HUES6 (cell line): ENCODE data around the gene DONSON.
A peak's percentile ranks its signal among the peaks of the same experiment; 100 is the strongest.

Experiments
- H3K27ac ChIP-seq: 2 replicates; pipeline ENCODE4 v1.7.0; 2013; ENCODE audit warnings: low read depth, mild to moderate bottlenecking, low read length, inconsistent platforms
- H3K27me3 ChIP-seq: 2 replicates; pipeline ENCODE4 v1.6.1; 2013; ENCODE audit warnings: low read length; ENCODE audit not compliant: control insufficient read depth, insufficient read depth
- H3K36me3 ChIP-seq: 2 replicates; pipeline ENCODE4 v1.6.1; 2013; ENCODE audit warnings: low read length; ENCODE audit not compliant: control insufficient read depth, insufficient read depth
- H3K4me1 ChIP-seq: 2 replicates; pipeline ENCODE4 v1.6.1; 2013; ENCODE audit warnings: low read length; ENCODE audit not compliant: control insufficient read depth, insufficient read depth
- H3K4me3 ChIP-seq: 2 replicates; pipeline ENCODE4 v1.5.1; 2013; ENCODE audit warnings: low read depth, low read length
- H3K9ac ChIP-seq: one replicate; pipeline ENCODE4 v1.6.1; 2013; ENCODE audit warnings: mild to moderate bottlenecking, low read length
- H3K9me3 ChIP-seq: 2 replicates; pipeline ENCODE4 v1.6.1; 2013; ENCODE audit warnings: low read depth, low read length; ENCODE audit not compliant: control insufficient read depth, insufficient read depth

DONSON gene

DNA sequence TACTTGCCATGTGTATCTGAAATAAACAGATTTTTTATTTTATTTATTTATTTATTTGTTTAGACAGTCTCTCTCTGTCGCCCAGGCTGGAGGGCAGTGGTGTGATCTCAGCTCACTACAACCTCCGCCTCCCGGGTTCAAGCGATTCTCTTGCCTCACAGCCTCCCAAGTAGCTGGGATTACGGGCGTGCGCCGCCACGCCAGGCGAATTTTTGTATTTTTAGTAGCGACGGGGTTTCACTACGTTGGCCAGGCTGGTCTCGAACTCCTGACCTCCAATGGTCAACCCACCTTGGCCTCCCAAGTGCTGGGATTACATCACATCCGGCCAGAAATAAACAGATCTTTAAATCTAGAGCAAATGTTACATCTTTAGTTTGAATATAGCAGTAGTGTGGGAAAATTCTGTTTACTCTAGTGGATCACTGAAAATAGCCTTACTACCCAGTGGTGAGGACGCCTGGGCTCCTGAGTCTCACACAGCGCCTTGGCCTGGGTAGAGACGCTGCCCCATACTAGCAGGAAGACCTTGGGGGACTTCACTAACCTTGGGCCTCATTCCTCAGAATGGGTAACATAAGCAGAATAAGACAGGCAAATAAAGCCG, 47.3 kb downstream of the DONSON start:
- H3K27me3 ChIP-seq = no peaks in the 10 kb centered on the region
- peak overlapping the region; percentile 97 for H3K9ac ChIP-seq
- H3K4me3 ChIP-seq = peak overlapping the region; percentile 78
- H3K4me1 ChIP-seq = no peaks in the 10 kb centered on the region; the same call in 1 of the 2 replicates
- no peaks in the 10 kb centered on the region for H3K9me3 ChIP-seq
- H3K36me3 ChIP-seq = peaks cover 41% of the 10 kb centered on the region
- H3K27ac ChIP-seq = peak overlapping the region; percentile 89

DNA sequence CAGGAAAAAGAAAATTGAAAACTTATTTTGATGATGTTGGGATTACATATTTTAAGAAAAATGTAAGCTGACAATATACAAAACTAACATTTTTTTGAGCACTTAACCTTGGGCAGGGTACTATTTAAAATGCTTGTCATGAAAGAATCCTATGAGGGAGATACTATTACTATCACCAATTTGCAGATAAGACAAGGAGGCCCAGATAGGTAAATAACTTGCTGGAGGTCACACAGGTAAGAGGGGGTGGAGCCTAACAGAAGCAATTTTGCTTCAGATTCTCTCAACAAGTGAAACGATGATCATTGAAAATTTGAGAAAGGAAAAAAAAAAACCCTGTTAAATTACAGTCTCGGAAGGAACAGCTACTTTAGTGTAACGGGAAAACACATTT, 47.8 kb downstream of the DONSON start:
- no peaks in the 10 kb centered on the region for H3K27me3 ChIP-seq
- H3K4me3 ChIP-seq = peak overlapping the region; percentile 78
- no peak overlapping the region for H3K27ac ChIP-seq
- no peaks in the 10 kb centered on the region; the same call in 1 of the 2 replicates for H3K4me1 ChIP-seq
- no peak overlapping the region for H3K9ac ChIP-seq
- no peaks in the 10 kb centered on the region for H3K9me3 ChIP-seq
- H3K36me3 ChIP-seq = peaks cover 44% of the 10 kb centered on the region

DNA sequence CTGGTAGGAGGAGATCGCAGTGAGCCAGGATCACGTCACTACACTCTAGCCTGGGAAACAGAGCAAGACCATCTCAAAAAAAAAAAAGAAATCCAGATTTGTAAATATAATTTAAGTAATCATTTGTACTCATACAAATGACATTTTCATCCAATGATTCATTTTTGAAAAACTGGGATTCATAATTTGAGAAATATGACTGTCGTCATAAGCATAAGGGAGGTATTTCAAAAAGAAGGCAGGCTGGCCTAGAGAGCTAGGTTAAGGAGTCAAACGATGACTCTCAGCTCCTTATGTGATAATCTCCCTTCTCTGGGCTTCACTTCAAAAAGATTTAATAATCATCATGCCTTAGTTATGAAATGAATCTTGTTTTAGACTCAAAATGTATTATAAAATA, 48.9 kb downstream of the DONSON start:
- Histone ChIP-seq H3K4me1 (no peaks in the 10 kb centered on the region), H3K27ac (no peak overlapping the region), H3K4me3 (no peak overlapping the region), H3K9me3 (no peaks in the 10 kb centered on the region), H3K36me3 (peaks cover 54% of the 10 kb centered on the region), H3K27me3 (no peaks in the 10 kb centered on the region), H3K9ac (no peak overlapping the region)

DNA sequence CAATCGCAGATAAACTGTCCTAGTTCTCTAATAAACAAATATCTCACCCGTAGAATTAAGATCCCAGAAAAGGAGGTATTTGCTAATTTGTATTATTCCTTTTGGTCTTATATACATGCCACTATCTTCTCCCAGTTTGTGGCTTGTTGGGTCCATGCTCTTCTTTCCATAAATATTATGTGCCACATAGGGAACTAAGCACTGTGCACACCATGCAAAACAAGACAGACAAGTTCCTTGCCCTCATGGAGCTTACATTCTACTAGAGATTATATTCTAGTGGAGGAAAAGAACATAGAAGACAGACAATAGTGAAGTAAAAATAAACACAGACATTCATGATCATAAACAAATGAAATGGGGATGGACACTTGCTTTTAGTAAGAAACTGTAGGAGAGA, 51.3 kb downstream of the DONSON start:
- Histone ChIP-seq H3K4me1 (no peaks in the 10 kb centered on the region), H3K27me3 (no peaks in the 10 kb centered on the region), H3K9me3 (no peaks in the 10 kb centered on the region), H3K9ac (no peak overlapping the region), H3K27ac (no peak overlapping the region), H3K4me3 (no peak overlapping the region), H3K36me3 (peaks cover 77% of the 10 kb centered on the region)

DNA sequence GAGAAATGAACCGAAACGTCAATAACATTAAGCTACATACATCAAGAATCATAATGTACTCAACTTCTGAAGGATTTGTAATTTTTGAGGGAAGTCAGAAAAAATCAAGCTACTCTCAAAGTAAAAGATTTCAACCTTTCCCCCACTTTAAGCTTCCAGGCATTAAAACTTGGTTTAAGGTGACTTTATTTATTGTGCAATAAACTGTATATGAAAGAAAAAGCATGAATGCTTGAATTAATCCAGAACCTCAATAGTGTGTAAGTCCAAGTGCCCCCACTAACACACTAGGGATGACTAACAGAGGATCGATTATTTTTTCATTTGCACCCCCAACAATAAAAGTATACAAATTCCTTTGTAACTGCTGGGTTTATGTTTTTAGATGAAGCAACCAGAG, 57.5 kb downstream of the DONSON start:
- Histone ChIP-seq H3K27ac (no peak overlapping the region), H3K4me3 (no peak overlapping the region), H3K9me3 (no peaks in the 10 kb centered on the region), H3K36me3 (peaks cover 98% of the 10 kb centered on the region), H3K4me1 (no peaks in the 10 kb centered on the region), H3K27me3 (no peaks in the 10 kb centered on the region), H3K9ac (no peak overlapping the region)
